H4 (cell line): ENCODE results near the gene KHDC3L. TPM values are rescaled to one million over a fixed set of nuclear protein-coding genes. Genes with fewer than 3 reads are reported as not detected.

Source experiments
- total RNA-seq: library from RNA; depleted of rRNA; stranded (reverse); fragments of >200 nt; shearing (Covaris generic); gene quantifications from 2 replicates; pipeline ENCODE4 v1.2.3, GENCODE V29; 2014; rRNA removed

The KHDC3L gene
- total RNA-seq, 1 experiment from 2014 or later: not detected

Other genes starting within 250 kb of the KHDC3L start
- 1.3 TPM in 1 of 2 replicates, not detected in the other for gene KHDC1L, start 137.2 kb upstream of the KHDC3L start, total RNA-seq
- 5.2 and 5.5 TPM in 2 replicates for gene KHDC1, start 99.5 kb upstream of the KHDC3L start, total RNA-seq
- not detected in 2 replicates for gene DPPA5, start 8.4 kb upstream of the KHDC3L start, total RNA-seq
- gene OOEP, start 7.2 kb downstream of the KHDC3L start, total RNA-seq: not detected in 2 replicates
- not detected in 2 replicates for gene DDX43, start 32.2 kb downstream of the KHDC3L start, total RNA-seq
- not detected in 2 replicates for gene CGAS, start 89.6 kb downstream of the KHDC3L start, total RNA-seq
- gene MTO1, start 99.1 kb downstream of the KHDC3L start, total RNA-seq: 17.0 and 17.4 TPM in 2 replicates
- 10,897 and 11,774 TPM in 2 replicates for gene EEF1A1, start 158.4 kb downstream of the KHDC3L start, total RNA-seq